Pancreas (tissue), 10 donors: ENCODE data around the gene SMCO4. TPM values are rescaled to one million over a fixed set of nuclear protein-coding genes. Genes with fewer than 3 reads are reported as not detected.

ENCODE experiments used
- ATAC-seq, 4 donors: fragments of 200-7000 bp; cut with Tn5 transposase; one replicate each; pipeline versions ENCODE4 v1.8.0 to v1.9.1; 2020; ENCODE audit warnings: mild to moderate bottlenecking in 4 of 4, moderate library complexity in 4 of 4
- DNase-seq, 6 donors: peaks; one replicate each; pipeline ENCODE4 v3.0.0-alpha.2; 2020
- FAIRE-seq: peaks from 2 replicates; lab custom pipeline; 2012; peaks lifted over from hg19 to GRCh38; lab: Jason Lieb, UNC
- H3K27ac ChIP-seq, 4 donors: fragments of 200-600 bp; sonication (generic); 1 replicate in 3 of 4; 2 replicates in 1 of 4; pipeline versions ENCODE4 v1.5.0 to v1.8.0; 2020
- H3K27me3 ChIP-seq, 4 donors: fragments of 200-600 bp; one replicate each; pipeline ENCODE4 v1.8.0; 2021
- H3K36me3 ChIP-seq, 3 donors: fragments of 200-600 bp; sonication (generic) in 1 of 3; one replicate each; pipeline versions ENCODE4 v1.5.0 to v1.8.0; 2020 to 2021
- H3K4me1 ChIP-seq, 3 donors: fragments of 200-600 bp; one replicate each; pipeline ENCODE4 v1.8.0; 2021
- H3K4me3 ChIP-seq, 4 donors: fragments of 200-600 bp; sonication (generic) in 2 of 4; one replicate each; pipeline versions ENCODE4 v1.5.0 to v1.8.0; 2020 to 2021
- H3K9me3 ChIP-seq, 4 donors: fragments of 200-600 bp; one replicate each; pipeline ENCODE4 v1.8.0; 2021
- WGBS, 2 donors: extraction: QIAGEN DNeasy Blood & Tissue Kit; methylation state at CpG; one replicate each; pipeline ENCODE4 v1.1.7; 2013; 5-methylcytosine and 5-hydroxymethylcytosine counted together
- intact Hi-C, 3 donors: fragments of 100-400 bp; cut with DNase I; formaldehyde crosslinking; loops; one replicate each; pipeline versions ENCODE4 v1.11.1 to v1.14.2; 2022
- polyA plus RNA-seq, 2 donors: library from polyadenylated mRNA; stranded (reverse); fragments of 200-250 nt; gene quantifications; one replicate each; pipeline ENCODE4 v1.2.3, GENCODE V29; 2013
- total RNA-seq, 6 donors: library from RNA; stranded (reverse); fragmentation: NEBNext Ultra II Directional in 4 of 6; extraction: Animal tissue kit (Norgen Biotek cat#: 25700) in 4 of 6; gene quantifications; one replicate each; pipeline versions ENCODE4 v1.2.1 to v1.2.4, GENCODE V29; 2021 to 2023
- TF ChIP-seq, protein P1 (sequence below), 4 donors: fragments of 200-600 bp; sonication (generic) in 3 of 4; IDR thresholded peaks; one replicate each; pipeline versions ENCODE4 v1.5.0 to v1.8.0; 2021; ENCODE audit warnings: antibody characterized with exemption in 4 of 4
- donor health status: healthy with polysubstance abuse.
- donor health status: DM: no; HTN: no; CAD: no; lungs with moderate emphysema.
- donor health status: DM: no; HTN: no; CAD: no.
- donor health status: control.
- donor health status: control.
- donor health status: Bipolar disorder and iron deficiency.
- donor health status: DM: yes; HTN: yes; CAD: no.
- donor health status: DM: no; HTN: no; CAD: no.
- donor health status: DM: no; HTN: no; CAD: no.
- donor health status: DM: yes; HTN: yes; CAD: no.

SMCO4 gene
- total and polyA plus RNA-seq, 8 donors = 15.6 to 41.8 (median 19.6) TPM

DNA sequence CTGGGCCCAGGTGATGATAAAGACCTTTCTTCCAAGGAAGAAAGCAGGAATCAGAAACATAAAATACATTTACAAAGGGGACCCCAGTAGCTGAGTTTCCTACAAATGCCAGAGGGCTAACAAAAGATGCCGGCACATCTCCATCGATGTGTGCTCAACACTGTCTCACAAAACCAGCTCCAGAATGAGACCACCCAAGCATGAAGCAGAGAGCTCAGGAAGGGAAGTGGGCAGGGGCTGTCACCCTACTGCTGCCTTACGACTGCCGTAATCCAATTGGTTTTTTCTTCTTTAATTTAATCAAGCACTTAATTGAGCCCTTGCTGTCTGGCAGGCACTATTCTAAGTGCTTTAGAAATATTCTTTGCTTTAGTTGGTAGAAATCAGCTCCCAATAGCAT, 26.1 kb downstream of the SMCO4 start:
- Histone ChIP-seq H3K27ac (no peak overlapping the region), H3K36me3 (no peaks in the 10 kb centered on the region), H3K4me3 (no peak overlapping the region), H3K4me1 (peaks cover 9 to 18% (median 14%) of the 10 kb centered on the region in 3 donors), H3K27me3 (no peaks in the 10 kb centered on the region), H3K9me3 (no peaks in the 10 kb centered on the region)
- TF ChIP-seq, protein P1, sequence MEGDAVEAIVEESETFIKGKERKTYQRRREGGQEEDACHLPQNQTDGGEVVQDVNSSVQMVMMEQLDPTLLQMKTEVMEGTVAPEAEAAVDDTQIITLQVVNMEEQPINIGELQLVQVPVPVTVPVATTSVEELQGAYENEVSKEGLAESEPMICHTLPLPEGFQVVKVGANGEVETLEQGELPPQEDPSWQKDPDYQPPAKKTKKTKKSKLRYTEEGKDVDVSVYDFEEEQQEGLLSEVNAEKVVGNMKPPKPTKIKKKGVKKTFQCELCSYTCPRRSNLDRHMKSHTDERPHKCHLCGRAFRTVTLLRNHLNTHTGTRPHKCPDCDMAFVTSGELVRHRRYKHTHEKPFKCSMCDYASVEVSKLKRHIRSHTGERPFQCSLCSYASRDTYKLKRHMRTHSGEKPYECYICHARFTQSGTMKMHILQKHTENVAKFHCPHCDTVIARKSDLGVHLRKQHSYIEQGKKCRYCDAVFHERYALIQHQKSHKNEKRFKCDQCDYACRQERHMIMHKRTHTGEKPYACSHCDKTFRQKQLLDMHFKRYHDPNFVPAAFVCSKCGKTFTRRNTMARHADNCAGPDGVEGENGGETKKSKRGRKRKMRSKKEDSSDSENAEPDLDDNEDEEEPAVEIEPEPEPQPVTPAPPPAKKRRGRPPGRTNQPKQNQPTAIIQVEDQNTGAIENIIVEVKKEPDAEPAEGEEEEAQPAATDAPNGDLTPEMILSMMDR (IDR thresholded peaks at IDR 0.05) = no peak
- ATAC-seq (no peak), FAIRE-seq (no peak), DNase-seq (no peak)
- WGBS, 2 donors = 92 to 95% methylated on average over 4 of the region's 4 CpGs
- intact Hi-C loops = no loop called here

DNA sequence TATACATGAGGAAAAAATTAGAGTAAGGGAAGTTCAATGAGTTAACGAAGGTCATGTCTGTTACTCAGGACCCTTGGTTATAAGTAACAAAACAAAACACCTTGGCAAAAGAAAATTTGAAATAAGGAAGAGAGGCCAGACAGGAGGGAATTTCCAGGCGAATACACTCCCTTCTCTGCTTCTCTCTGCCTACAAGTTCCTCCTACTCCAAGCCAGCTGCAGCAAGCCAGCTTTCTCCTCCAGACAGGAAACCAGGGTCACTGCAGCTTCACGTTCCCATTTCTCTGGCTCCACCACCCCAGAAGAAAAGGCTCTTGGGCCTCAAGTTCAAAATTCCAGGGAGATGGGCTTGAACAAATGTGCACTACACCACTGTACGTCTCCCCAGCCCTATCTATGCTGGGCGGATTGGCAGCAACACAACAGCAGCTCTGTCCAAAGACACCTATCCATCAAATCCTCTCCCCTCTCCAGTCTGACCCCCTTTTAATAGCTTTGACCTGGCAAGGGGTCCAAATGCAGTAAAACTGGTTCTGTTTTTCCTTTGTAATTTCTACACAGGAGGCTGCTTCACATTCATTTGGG, 27.7 kb downstream of the SMCO4 start:
- Histone ChIP-seq H3K36me3 (no peaks in the 10 kb centered on the region), H3K4me3 (no peak overlapping the region), H3K9me3 (no peaks in the 10 kb centered on the region), H3K4me1 (peaks cover 7 to 13% (median 9%) of the 10 kb centered on the region in 3 donors), H3K27ac (no peak overlapping the region), H3K27me3 (no peaks in the 10 kb centered on the region)
- WGBS, 2 donors = 84 to 85% methylated on average over 5 of the region's 5 CpGs
- intact Hi-C loops = no loop called here
- peak in 1 of 4 donors; percentile 69 for ATAC-seq
- no peak for FAIRE-seq
- TF ChIP-seq, protein P1 (IDR thresholded peaks at IDR 0.05) = no peak
- no peak for DNase-seq

DNA sequence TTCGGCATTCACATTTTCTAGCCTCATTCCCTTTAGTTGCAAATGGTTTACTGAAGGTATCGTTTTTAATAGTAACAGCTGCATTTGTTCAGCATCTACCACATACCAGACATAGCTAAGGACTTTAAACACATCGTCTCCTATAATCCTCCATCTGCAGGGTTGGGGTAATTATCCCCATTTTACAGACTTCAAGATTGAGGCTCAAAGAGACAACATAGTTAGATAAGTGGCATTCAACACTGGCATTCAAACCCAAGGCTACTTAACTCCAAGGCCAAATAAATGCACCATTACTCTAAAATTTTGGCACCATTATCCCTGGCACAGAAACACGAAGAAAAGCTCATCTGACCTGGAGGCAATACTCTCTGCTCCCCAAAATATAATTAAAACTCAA, 28.5 kb downstream of the SMCO4 start:
- 81 to 84% methylated on average over 4 of the region's 4 CpGs for WGBS, 2 donors
- peaks cover 6 to 9% (median 6%) of the 10 kb centered on the region in 3 donors for H3K4me1 ChIP-seq
- DNase-seq (no peak), FAIRE-seq (no peak), ATAC-seq (no peak)
- intact Hi-C loops = no loop called here
- no peak overlapping the region for H3K27ac ChIP-seq
- H3K36me3 ChIP-seq = no peaks in the 10 kb centered on the region
- H3K9me3 ChIP-seq = no peaks in the 10 kb centered on the region
- TF ChIP-seq, protein P1 (IDR thresholded peaks at IDR 0.05) = no peak
- H3K27me3 ChIP-seq = no peaks in the 10 kb centered on the region
- no peak overlapping the region for H3K4me3 ChIP-seq

DNA sequence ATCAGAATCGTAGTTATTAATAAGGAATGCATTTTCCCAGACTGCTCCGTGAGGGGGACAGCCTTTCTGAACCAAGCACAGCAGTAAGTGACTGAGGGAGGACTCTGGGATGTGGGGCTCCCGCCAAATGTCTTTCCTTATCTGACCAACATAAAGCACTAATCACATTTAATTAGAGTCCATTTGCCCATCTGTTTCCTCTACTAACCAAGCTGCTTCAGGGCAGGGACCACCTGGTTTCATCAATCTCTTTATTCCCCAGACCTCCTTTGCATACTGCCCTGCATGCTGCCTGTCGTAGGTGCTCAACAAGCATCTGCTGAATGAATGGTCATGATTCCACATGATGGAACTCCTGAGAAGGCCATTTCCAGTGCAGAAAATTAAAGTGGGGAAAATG, 29.4 kb downstream of the SMCO4 start:
- no peak for FAIRE-seq

More for the DNA sequence above, 29.4 kb downstream of the SMCO4 start:
- intact Hi-C loops = no loop called here
- H3K27me3 ChIP-seq = no peaks in the 10 kb centered on the region
- no peaks in the 10 kb centered on the region for H3K9me3 ChIP-seq
- TF ChIP-seq, protein P1 (IDR thresholded peaks at IDR 0.05) = no peak
- H3K4me3 ChIP-seq = no peak overlapping the region
- no peak for DNase-seq
- H3K4me1 ChIP-seq = no peaks in the 10 kb centered on the region
- no peak overlapping the region for H3K27ac ChIP-seq
- ATAC-seq = no peak
- 88 to 93% methylated on average over 4 of the region's 4 CpGs for WGBS, 2 donors
- H3K36me3 ChIP-seq = no peaks in the 10 kb centered on the region
